GM12874 (cell line): ENCODE data around the gene GPR137.

Experiments used
- TF ChIP-seq, protein P1 (sequence below): IDR thresholded peaks from 2 replicates; pipeline ENCODE4 v1.5.1; 2011; ENCODE audit warnings: low read depth, mild to moderate bottlenecking, control low read depth, low read length, moderate library complexity; ENCODE audit not compliant: insufficient read depth

The GPR137 gene

DNA sequence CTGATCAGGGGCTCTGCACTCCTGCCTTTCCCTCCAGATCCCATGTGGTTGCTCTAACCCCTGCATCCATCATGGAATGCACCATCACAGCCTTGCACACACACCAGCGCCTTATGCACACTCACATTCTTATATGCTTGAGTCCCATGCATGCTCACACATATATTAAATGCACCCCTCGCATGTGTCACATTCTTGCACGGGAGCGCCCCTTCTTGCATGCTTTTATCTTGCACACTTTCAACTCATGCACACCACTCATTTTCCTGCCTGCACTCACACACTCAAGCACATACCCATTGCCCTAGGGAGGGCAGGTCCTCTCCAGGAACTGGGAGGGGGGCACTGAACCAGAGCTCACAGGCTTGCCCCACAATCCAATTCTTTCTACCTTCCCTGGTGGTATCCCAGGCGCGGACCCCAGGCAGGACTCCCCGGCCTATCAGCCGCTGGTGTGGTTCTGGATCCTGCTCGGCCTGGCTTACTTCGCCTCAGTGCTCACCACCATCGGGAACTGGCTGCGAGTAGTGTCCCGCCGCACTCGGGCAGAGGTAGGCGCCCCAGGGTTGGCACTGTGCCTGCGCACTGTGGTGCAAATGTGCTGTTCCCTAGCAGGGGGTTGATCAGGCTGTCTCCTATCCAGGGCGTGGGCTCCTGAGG, 12.2 kb downstream of the GPR137 start:
- TF ChIP-seq, protein P1, sequence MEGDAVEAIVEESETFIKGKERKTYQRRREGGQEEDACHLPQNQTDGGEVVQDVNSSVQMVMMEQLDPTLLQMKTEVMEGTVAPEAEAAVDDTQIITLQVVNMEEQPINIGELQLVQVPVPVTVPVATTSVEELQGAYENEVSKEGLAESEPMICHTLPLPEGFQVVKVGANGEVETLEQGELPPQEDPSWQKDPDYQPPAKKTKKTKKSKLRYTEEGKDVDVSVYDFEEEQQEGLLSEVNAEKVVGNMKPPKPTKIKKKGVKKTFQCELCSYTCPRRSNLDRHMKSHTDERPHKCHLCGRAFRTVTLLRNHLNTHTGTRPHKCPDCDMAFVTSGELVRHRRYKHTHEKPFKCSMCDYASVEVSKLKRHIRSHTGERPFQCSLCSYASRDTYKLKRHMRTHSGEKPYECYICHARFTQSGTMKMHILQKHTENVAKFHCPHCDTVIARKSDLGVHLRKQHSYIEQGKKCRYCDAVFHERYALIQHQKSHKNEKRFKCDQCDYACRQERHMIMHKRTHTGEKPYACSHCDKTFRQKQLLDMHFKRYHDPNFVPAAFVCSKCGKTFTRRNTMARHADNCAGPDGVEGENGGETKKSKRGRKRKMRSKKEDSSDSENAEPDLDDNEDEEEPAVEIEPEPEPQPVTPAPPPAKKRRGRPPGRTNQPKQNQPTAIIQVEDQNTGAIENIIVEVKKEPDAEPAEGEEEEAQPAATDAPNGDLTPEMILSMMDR, result no peak

- TF ChIP-seq, protein P1, result no peak
Measured at GRCh38 chr11:64298966-64299846, 13.6 kb downstream of the GPR137 start.

DNA sequence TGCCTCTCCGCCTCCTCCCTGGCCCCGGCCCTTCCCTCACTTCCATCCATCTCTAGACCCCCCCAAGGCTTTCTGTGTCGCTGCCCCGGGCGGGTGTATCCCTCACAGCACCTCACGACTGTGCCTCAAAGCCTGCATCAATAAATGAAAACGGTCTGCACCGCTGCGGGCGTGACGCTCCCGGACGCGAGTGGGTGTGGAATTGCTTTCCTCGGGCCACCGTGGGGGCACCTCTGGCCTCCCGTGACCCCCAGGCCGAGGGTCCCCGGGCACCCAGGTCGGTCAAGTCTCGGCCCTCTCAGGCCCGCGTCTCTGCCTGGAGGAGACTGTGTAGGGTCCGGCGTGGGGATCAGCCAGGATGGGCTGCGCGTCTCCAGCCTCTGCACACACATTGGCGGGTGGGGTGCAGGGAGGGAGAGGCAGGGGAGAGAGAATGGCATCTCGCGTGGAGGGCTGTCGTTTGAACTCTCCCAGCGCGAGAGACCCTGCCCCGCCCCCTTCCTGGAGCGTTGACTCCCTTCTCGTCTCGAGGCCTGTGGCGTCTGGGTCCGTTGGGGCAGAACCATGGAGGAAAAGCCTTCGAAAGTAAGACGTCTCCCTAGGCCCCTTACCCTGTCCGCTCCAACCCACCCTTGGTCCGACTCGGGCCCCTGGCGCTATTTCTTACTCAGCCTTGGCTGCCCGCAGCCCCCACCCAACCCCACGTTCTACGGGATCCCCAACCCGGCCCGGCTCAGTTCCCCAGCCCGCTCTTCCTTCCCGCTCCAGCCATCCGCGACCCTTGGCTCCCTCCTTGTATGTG, 14.4 kb downstream of the GPR137 start, which contains the start of gene CATSPERZ:
TSS of gene CATSPERZ (plus strand) at position 512 of the 802 bp plus-strand sequence. CDS start at position 565, 53 bp downstream.
- TF ChIP-seq, protein P1, result no peak

- TF ChIP-seq, protein P1, result no peak
Measured at GRCh38 chr11:64303109-64304031, 17.7 kb downstream of the GPR137 start.

- TF ChIP-seq, protein P1, result no peak
Measured at GRCh38 chr11:64304032-64304315, 18.3 kb downstream of the GPR137 start.

DNA sequence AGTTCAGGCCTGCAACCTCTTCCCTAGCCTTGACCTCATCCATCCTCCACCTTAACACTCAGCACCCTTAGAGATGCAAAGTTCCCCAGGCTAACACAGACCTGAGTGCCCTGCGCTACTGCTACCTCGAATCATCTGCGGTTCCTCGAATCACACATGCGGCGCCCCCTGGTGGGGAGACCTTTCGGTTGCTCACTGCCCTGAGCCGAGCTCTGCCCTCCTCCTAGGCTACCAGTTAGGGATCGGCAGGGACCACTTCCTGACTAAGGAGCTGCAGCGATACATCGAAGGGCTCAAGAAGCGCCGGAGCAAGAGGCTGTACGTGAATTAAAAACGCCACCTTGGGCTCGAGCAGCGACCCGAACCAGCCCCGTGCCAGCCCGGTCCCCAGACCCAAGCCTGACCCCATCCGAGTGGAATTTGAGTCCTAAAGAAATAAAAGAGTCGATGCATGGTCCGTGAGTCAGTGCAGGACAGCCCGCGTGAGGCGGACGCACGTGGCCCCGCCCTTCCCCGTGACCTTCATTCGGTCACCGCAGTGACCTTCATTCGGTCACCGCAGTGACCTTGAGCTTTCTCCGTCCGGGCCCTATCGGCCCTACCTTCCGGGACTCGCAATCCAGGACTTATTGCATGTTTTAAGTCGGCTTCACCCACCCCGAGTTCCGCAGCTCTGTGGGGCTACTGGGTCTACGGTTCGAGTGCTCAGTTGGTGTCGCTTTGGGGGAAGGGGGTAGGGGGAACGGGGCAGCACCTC, 18.8 kb downstream of the GPR137 start:
- TF ChIP-seq, protein P1, result peak; percentile 90
